SU-DHL-6 (cell line): ENCODE results near the gene SETD1B.

Experiments
- EZH2phosphoT487 ChIP-seq: fragments of 200-600 bp; sonication (generic), shearing (Covaris generic); conservative IDR thresholded peaks from 2 replicates; pipeline ENCODE4 v1.6.1; 2018; ENCODE audit warnings: mild to moderate bottlenecking, antibody characterized with exemption, low read length, moderate library complexity, mixed read lengths
- TF ChIP-seq, protein P1 (sequence below): fragments of 200-600 bp; sonication (generic); IDR thresholded peaks from one replicate; pipeline ENCODE4 v1.5.1; 2017; ENCODE audit warnings: antibody characterized with exemption, mild to moderate bottlenecking, low read length, moderate library complexity; ENCODE audit not compliant: insufficient read depth, poor library complexity, severe bottlenecking

DNA sequence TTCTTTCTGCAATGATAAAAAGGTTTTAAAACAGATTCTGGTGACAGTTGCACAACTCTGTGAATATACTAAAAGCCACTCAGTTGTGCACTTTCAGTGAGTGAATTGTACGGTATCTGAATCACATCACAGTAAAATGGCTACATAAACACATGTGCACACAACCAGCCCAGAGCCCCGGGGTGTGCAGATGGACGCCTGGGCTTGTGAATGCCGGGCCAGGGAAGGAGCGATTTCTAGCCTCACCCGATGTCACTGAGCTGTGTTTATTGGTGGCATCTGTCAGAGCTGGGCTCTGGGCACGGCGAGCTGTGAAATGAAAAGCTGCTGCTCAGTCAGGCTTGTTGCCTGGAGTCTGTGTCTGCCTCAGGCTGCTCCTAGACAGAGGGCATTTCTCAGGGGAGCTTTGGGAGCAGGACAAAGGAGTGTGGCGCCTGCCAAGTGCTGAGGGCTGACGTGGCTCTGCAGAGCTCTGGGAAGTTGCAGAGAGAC is 36.2 kb upstream of the SETD1B start:
- TF ChIP-seq, protein P1, sequence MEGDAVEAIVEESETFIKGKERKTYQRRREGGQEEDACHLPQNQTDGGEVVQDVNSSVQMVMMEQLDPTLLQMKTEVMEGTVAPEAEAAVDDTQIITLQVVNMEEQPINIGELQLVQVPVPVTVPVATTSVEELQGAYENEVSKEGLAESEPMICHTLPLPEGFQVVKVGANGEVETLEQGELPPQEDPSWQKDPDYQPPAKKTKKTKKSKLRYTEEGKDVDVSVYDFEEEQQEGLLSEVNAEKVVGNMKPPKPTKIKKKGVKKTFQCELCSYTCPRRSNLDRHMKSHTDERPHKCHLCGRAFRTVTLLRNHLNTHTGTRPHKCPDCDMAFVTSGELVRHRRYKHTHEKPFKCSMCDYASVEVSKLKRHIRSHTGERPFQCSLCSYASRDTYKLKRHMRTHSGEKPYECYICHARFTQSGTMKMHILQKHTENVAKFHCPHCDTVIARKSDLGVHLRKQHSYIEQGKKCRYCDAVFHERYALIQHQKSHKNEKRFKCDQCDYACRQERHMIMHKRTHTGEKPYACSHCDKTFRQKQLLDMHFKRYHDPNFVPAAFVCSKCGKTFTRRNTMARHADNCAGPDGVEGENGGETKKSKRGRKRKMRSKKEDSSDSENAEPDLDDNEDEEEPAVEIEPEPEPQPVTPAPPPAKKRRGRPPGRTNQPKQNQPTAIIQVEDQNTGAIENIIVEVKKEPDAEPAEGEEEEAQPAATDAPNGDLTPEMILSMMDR = no peak
- no peak for TF ChIP-seq EZH2phosphoT487
